ENCODE results near the gene WFDC5. TPM values are rescaled to one million over a fixed set of nuclear protein-coding genes. Genes with fewer than 3 reads are reported as not detected.

WFDC5 gene
- total RNA-seq, 1 experiment from 2014 or later: not detected

DNA sequence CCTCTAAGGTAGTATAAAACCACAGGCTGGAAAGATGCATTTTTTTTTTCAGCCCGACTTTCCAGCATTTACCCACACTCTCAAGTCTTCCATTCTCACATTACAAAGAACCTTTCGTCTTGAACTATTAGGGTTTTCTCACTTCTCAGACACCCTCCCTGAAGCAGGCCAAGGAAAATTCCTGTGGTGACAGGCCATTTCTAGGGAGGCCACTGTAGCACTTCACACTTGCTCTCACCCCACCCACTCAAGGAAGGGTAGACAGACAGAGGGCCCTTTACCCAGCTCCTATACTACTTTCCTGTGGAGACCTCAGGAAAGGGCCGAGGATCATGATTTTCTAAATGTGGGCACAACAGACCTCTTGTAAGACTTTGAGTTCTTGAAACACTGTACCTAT is 41.8 kb downstream of the WFDC5 start:
- H3K4me3 Mint-ChIP-seq (ENCODE audit: unreplicated experiment): no peak overlapping the region
- no peak overlapping the region for H3K27ac Mint-ChIP-seq (ENCODE audit: unreplicated experiment)
- BruUV-seq (replicated peaks): no TSS peak
- peaks cover 13% of the 10 kb centered on the region for H3K9me3 Mint-ChIP-seq (ENCODE audit: unreplicated experiment)
- DNase-seq: no peak
- peaks cover 2% of the 10 kb centered on the region; the same call in 1 of the 2 replicates for H3K36me3 ChIP-seq (ENCODE audit: control insufficient read depth, insufficient read depth, low read length)
- peaks cover 36% of the 10 kb centered on the region for H3K36me3 Mint-ChIP-seq (ENCODE audit: insufficient read depth, unreplicated experiment)
- no peak overlapping the region for H3K4me3 ChIP-seq (ENCODE audit: low read depth, low read length)
- H3K27me3 ChIP-seq (replicated peaks; ENCODE audit: control insufficient read depth, insufficient read depth, low read length): no peaks in the 10 kb centered on the region
- peaks cover 6% of the 10 kb centered on the region; the same call in 1 of the 2 replicates for H3K9me3 ChIP-seq
- peaks cover 37% of the 10 kb centered on the region for H3K4me1 Mint-ChIP-seq (ENCODE audit: low read depth, unreplicated experiment)
- intact Hi-C loops (cut with micrococcal nuclease; ENCODE audit: unreplicated experiment): no loop called here
- ChIA-PET CTCF (interaction anchor here (2.7 kb wide), 1 partner anchor 29 kb away, joined by 18 read pairs; no protein-coding TSS in a partner anchor), POLR2A (no interaction called here)
- TF ChIP-seq, protein P1, sequence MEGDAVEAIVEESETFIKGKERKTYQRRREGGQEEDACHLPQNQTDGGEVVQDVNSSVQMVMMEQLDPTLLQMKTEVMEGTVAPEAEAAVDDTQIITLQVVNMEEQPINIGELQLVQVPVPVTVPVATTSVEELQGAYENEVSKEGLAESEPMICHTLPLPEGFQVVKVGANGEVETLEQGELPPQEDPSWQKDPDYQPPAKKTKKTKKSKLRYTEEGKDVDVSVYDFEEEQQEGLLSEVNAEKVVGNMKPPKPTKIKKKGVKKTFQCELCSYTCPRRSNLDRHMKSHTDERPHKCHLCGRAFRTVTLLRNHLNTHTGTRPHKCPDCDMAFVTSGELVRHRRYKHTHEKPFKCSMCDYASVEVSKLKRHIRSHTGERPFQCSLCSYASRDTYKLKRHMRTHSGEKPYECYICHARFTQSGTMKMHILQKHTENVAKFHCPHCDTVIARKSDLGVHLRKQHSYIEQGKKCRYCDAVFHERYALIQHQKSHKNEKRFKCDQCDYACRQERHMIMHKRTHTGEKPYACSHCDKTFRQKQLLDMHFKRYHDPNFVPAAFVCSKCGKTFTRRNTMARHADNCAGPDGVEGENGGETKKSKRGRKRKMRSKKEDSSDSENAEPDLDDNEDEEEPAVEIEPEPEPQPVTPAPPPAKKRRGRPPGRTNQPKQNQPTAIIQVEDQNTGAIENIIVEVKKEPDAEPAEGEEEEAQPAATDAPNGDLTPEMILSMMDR (IDR thresholded peaks at IDR 0.05; ENCODE audit: insufficient read depth in 1 of 2, low read depth in 1 of 2, low read length in 1 of 2, severe bottlenecking in 1 of 2, unreplicated experiment in 1 of 2): no peak
- peaks cover 42% of the 10 kb centered on the region for H3K4me1 ChIP-seq
- no peaks in the 10 kb centered on the region for H3K27me3 Mint-ChIP-seq (ENCODE audit: insufficient read depth, unreplicated experiment)

DNA sequence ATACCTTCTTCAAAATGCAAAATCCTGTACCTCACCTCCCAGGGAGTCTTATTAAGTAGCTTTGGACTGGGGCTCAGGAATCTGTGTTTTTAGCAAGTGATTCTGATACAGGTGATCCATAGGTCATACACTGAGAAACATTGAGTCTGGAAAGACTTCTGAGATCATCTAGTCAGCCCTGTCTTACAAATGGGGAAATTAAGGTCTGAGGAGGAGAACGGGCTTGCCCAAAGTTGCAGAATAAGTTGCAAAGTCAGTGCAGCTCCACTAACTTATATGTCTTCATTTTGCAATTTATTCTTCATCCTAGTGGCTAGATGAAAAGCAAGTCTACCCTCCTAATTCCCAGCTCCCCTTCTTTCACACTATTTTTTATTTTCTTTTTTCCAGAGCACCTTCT is 42.9 kb downstream of the WFDC5 start:
- Mint-ChIP-seq H3K4me3 (ENCODE audit: unreplicated experiment) (no peak overlapping the region), H3K9me3 (ENCODE audit: unreplicated experiment) (peaks cover 13% of the 10 kb centered on the region), H3K4me1 (ENCODE audit: low read depth, unreplicated experiment) (peaks cover 32% of the 10 kb centered on the region), H3K36me3 (ENCODE audit: insufficient read depth, unreplicated experiment) (peaks cover 31% of the 10 kb centered on the region), H3K27ac (ENCODE audit: unreplicated experiment) (no peak overlapping the region), H3K27me3 (ENCODE audit: insufficient read depth, unreplicated experiment) (no peaks in the 10 kb centered on the region)
- ChIA-PET POLR2A (no interaction called here), CTCF (interaction anchor here (1.1 to 2.7 kb wide), 2 partner anchors 28 to 60 kb away, joined by 3 to 18 read pairs; no protein-coding TSS in a partner anchor)
- BruUV-seq (replicated peaks): no TSS peak
- intact Hi-C loops (cut with micrococcal nuclease; ENCODE audit: unreplicated experiment): no loop called here
- Histone ChIP-seq H3K36me3 (ENCODE audit: control insufficient read depth, insufficient read depth, low read length) (peaks cover 2% of the 10 kb centered on the region; the same call in 1 of the 2 replicates), H3K27me3 (replicated peaks; ENCODE audit: control insufficient read depth, insufficient read depth, low read length) (no peaks in the 10 kb centered on the region), H3K4me3 (ENCODE audit: low read depth, low read length) (no peak overlapping the region), H3K9me3 (peaks cover 6% of the 10 kb centered on the region; the same call in 1 of the 2 replicates), H3K4me1 (peaks cover 33% of the 10 kb centered on the region)
- TF ChIP-seq, protein P1 (IDR thresholded peaks at IDR 0.05; ENCODE audit: insufficient read depth in 1 of 2, low read depth in 1 of 2, low read length in 1 of 2, severe bottlenecking in 1 of 2, unreplicated experiment in 1 of 2): no peak
- DNase-seq: no peak

DNA sequence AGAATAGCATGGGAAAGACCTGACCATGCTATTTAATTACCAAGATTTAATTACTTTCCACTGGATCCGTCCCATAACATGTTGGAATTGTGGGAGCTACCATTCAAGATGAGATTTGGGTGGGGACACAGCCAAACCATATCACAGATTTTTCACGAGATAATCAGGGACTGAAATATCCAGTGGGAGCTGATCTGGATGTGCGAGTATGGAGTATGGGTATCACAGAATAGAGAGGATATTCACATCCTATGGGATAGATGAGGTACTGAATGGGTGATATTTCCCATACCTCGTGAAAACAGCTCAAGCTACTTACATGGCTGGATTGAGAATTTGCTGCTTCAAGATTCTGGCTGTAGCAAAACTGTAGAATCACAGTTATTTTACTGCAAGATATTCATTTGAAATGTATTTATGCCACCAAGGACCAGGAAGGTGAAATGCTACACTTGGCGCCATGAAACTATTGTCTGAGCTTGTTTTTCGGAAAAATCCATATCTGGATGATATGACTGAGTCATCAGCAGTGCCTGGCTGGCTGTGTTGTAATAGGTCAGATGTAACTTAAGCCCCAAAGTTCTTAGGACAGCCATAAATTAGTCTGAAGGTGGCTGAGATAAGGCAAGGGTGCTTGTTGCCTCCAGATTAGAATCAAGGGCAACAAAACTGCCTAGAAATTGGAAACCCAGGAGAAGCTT is 43.9 kb downstream of the WFDC5 start:
- Histone ChIP-seq H3K27me3 (replicated peaks; ENCODE audit: control insufficient read depth, insufficient read depth, low read length) (no peaks in the 10 kb centered on the region), H3K4me1 (peaks cover 30% of the 10 kb centered on the region), H3K36me3 (ENCODE audit: control insufficient read depth, insufficient read depth, low read length) (peaks cover 2% of the 10 kb centered on the region; the same call in 1 of the 2 replicates), H3K9me3 (peaks cover 6% of the 10 kb centered on the region; the same call in 1 of the 2 replicates), H3K4me3 (ENCODE audit: low read depth, low read length) (no peak overlapping the region)
- Mint-ChIP-seq H3K4me3 (ENCODE audit: unreplicated experiment) (no peak overlapping the region), H3K27ac (ENCODE audit: unreplicated experiment) (no peak overlapping the region), H3K36me3 (ENCODE audit: insufficient read depth, unreplicated experiment) (peaks cover 24% of the 10 kb centered on the region), H3K4me1 (ENCODE audit: low read depth, unreplicated experiment) (peaks cover 32% of the 10 kb centered on the region), H3K9me3 (ENCODE audit: unreplicated experiment) (peaks cover 13% of the 10 kb centered on the region), H3K27me3 (ENCODE audit: insufficient read depth, unreplicated experiment) (no peaks in the 10 kb centered on the region)
- CTCF ChIA-PET: interaction anchor here (0.8 to 2.7 kb wide), 4 partner anchors 27 to 222 kb away, joined by 3 to 18 read pairs (median 3); no protein-coding TSS in a partner anchor
- POLR2A ChIA-PET: interaction anchor here (0.6 kb wide), 2 partner anchors 186 to 1853 kb away, joined by 3 read pairs; partner anchors contain the start of gene YWHAB
- TF ChIP-seq, protein P1 (IDR thresholded peaks at IDR 0.05; ENCODE audit: insufficient read depth in 1 of 2, low read depth in 1 of 2, low read length in 1 of 2, severe bottlenecking in 1 of 2, unreplicated experiment in 1 of 2): no peak
- intact Hi-C loops (cut with micrococcal nuclease; ENCODE audit: unreplicated experiment): no loop called here
- BruUV-seq (replicated peaks): no TSS peak
- DNase-seq: peak; percentile 51 to 69

Data from Caco-2 (cell line).